ENCODE data around the gene E2F8.

E2F8 gene

GRCh38 chr11:19187114-19187832 lies 53.5 kb downstream of the E2F8 start:
- DNase-seq (ENCODE audit: low spot score), result no peak
- FAIRE-seq, result no peak

DNA sequence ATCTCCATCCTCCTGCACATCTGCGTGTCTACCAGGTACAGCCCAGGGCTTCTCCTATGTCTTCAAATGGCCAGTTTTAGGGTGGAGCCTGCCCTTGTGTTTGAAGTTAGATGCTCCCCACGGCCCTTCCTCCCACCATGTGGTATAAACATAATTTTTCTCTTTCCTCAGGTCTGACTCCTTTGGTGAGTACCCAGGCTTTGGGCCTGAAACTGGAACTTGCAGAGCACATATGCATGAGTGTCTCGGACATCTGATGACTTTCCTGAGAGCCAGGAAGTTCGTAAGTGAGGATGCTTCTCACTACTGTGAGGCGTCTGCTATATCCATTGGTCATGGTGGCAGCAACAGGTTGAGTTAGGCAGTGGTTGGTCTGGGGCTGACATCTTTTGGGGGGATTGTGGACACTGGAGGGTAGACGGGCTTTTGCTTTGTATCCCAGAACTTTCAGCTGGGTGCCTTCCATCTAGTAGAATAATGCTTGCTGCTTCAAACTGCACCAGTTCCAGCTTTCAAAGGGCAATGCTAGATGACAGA lies 55.2 kb downstream of the E2F8 start:
- DNase-seq (ENCODE audit: low spot score) (no peak), FAIRE-seq (no peak)

DNA sequence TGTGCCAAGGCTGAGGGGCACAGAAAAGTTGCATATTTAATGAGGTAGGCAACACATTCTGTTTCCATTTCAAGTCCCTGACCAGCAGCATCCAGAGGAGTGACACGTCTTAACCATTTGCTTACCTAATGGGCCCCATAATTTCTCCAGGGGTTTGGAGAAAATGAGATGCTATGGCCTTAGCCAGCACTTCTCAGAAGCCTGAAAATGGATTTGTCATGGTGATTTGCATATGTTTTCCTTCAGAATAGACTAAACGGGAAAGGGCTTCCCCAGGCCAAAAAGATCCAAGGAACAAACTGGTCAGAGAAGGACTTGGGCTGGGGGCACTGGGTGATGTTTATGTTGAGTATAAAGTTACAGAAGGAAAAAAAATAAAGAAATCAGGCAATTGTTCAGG lies 55.7 kb downstream of the E2F8 start:
- no peak for FAIRE-seq
- DNase-seq (ENCODE audit: low spot score), result no peak

- DNase-seq (ENCODE audit: low spot score), result no peak
- no peak for FAIRE-seq
Observed at GRCh38 chr11:19183646-19184045, 57.1 kb downstream of the E2F8 start.

DNA sequence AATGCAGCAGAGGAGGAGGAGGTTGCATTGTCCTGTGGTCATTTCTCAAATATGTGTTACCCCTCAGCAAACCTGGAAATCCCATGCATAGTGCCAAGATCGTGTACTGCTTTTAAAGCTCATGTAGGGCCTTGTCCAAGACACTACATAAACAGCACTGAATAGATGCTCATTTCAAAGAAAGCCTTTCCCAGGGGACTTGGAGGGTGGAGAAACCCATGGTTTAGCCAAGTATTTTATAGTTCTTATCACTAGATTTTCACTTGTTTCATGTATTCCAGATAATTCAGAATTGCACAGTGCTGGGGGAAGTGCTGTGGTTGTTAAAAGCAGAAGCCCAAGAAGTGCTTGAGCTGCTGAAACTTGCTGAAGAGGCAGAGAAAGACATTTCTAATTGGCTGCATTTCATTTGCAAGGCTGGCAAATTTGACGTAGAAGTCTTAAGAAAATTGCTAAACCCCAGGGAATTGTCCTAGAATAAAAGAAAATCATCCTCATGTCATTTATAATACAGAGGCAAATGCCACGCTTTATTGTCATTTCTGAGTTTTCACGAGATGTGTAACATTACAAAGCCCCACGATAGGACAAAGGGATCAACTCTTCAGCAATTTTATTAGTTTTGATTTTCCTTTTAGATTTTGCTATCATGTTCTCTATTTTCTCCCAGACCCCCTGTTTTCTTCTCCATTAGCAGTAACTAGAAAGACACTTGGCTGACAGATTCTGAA lies 59.0 kb downstream of the E2F8 start:
- DNase-seq (ENCODE audit: low spot score) (no peak), FAIRE-seq (no peak)

DNA sequence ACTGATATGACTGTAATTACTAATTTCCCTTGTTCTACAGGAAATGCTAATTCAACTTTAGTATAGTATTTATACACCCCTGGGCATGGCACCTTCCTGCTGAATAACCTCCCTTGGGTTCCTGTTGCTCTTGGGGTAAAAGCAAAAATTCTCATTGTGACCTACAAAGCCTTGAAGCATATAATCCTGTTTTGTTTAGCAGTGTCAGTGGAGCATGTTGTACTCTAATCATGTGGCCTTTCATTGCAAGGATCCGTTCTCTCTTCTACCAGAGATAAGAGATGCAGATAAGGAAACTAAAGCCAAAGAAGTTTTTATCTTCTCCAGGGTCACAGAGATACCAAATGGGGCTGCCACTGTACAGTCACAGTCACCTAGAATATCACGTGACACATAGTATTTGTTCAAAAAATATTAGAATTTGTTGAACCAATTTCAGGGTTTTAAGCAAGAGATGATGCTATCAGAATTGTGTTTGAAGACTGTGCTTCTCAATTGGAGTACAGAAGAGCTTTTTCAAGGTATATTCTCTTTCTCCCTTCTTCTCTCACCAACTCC lies 64.0 kb downstream of the E2F8 start:
- FAIRE-seq (no peak), DNase-seq (ENCODE audit: low spot score) (no peak)

Data from RCC 7860 (cell line).